HG03108 (cell line): ENCODE results near the gene TMEM225B.
A peak's percentile ranks its signal among the peaks of the same experiment; 100 is the strongest.
"Not testable (repeated sequence)": the region's sequence is repeated elsewhere in the genome, so short reads cannot be mapped to it uniquely, and the experiment has no call there.

ENCODE experiments used
- ATAC-seq: cut with Tn5 transposase; IDR thresholded peaks from one replicate; pipeline ENCODE4 v1.9.1; 2021; ENCODE audit warnings: moderate library complexity; ENCODE audit not compliant: unreplicated experiment

Gene TMEM225B, protein sequence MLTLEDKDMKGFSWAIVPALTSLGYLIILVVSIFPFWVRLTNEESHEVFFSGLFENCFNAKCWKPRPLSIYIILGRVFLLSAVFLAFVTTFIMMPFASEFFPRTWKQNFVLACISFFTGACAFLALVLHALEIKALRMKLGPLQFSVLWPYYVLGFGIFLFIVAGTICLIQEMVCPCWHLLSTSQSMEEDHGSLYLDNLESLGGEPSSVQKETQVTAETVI

DNA sequence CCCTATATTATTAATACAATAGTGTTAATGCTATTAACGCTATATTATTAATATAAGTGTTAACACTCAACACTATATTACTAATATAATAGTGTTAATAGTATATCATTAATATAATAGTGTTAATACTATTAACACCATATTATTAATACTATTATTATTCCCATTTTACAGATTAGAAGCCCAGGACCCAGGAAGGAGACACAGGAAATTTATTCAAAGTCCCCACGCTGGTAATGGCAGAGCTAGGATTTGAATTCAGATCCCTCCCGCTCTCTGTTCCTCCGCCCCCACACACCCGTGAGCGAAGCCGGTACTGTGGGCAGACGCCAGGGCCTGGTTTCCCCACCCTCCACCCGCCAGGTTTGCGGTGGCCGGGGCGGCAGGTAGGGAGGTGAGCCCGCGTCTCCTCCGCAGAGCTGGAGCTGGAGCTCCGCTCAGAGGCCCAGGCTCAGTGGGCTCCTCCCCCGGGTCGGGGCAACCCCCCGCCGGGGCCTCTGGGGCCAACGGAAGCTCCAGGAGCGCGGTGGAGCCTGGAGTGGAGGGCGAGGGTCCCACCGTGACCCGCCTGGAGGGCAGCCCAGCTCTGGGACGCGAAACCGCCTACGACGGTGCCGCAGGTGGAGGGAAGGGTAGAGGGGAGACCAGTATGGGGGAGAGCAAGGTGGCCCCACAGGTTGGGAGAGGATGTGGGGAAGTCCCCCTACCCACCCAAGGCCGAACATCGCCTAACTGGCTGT, at the start of gene TMEM225B:
Gene TMEM225B (plus strand): TSS at position 506 of the 740 bp plus-strand sequence. CDS start 6,122 bp downstream, outside the sequence.
- no peak for ATAC-seq

DNA sequence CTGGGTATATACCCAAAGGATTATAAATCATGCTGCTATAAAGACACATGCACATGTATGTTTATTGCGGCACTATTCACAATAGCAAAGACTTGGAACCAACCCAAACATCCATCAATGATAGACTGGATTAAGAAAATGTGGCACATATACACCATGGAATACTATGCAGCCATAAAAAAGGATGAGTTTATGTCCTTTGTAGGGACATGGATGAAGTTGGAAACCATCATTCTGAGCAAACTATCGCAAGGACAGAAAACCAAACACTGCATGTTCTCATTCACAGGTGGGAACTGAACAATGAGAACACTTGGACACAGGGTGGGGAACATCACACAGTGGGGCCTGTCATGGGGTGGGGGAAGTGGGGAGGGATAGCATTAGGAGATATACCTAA, 48.5 kb upstream of the TMEM225B start:
- ATAC-seq: not testable (repeated sequence)

DNA sequence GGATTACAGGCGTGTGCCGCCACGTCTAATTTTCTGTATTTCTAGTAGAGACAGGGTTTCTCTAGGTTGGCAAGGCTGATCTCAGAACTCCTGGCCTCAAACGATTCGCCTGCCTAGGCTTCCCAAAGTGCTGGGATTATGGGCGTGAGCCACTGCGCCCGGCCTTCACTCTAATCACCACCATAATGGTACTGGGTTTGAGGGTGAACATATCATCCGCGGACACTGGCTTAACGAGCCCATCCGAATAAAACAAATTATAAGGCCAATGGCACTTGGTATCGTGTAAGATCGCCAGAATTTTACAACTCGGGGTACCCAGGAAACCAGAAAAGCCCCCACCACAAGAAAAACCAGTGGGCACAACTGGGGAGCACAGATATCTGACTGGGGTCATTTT, 46.7 kb upstream of the TMEM225B start:
- no peak for ATAC-seq

- peak; percentile 94 for ATAC-seq
Measured at GRCh38 chr7:99551767-99552463, 46.2 kb upstream of the TMEM225B start, which contains the start of gene FAM200A. Gene FAM200A, minus strand, starts transcription at chr7:99552114. Its CDS starts 3,707 bp downstream, at chr7:99548407.

GRCh38 chr7:99553039-99553438, 45.0 kb upstream of the TMEM225B start:
- no peak for ATAC-seq

- no peak for ATAC-seq
Measured at GRCh38 chr7:99554939-99555338, 43.1 kb upstream of the TMEM225B start.

DNA sequence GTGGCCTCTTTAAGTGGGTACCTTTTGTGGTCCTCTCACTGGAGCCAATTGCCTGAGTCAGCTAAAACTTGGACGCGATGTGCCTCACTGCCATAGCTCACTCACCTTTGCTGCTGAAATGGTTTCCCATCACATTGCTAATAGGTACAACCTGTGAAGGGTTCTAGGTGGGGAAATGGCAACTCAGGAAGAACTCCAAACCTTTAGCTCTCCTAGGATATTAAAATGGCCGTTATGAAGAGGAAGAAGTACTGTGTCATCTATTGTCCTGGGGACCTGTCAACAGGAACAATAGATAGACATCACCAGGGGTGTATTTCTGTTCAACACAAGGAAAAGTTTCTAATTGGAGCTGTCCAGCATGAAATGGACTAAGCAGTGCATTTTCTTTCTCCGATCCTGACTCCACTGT, 40.9 kb upstream of the TMEM225B start:
- no peak for ATAC-seq

DNA sequence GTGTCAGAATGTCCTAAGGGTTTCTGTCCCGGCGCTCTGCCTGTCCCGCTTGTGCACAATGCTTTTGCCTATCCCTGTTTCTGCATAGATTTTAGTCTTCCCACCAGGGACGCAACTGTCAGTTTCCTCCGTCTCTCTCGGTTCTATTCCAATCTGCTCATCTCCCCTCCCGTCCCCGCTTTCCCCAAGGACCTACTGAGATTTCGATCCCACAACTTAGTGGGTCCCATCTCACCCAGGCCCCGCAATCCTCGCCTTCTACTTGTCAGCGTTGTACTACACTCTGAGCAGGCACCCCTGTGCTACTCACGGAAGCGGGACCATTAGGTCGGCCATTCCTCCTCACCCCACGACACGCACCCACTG, 40.1 kb upstream of the TMEM225B start:
- no peak for ATAC-seq

- ATAC-seq: peak; percentile 73
Measured at GRCh38 chr7:99558306-99559174, 39.5 kb upstream of the TMEM225B start, which contains the start of gene ZNF655. Gene ZNF655, plus strand, starts transcription at chr7:99558642. Its CDS starts 1,918 bp downstream, at chr7:99560560.

GRCh38 chr7:99559175-99559915, 38.7 kb upstream of the TMEM225B start:
- ATAC-seq: no peak

DNA sequence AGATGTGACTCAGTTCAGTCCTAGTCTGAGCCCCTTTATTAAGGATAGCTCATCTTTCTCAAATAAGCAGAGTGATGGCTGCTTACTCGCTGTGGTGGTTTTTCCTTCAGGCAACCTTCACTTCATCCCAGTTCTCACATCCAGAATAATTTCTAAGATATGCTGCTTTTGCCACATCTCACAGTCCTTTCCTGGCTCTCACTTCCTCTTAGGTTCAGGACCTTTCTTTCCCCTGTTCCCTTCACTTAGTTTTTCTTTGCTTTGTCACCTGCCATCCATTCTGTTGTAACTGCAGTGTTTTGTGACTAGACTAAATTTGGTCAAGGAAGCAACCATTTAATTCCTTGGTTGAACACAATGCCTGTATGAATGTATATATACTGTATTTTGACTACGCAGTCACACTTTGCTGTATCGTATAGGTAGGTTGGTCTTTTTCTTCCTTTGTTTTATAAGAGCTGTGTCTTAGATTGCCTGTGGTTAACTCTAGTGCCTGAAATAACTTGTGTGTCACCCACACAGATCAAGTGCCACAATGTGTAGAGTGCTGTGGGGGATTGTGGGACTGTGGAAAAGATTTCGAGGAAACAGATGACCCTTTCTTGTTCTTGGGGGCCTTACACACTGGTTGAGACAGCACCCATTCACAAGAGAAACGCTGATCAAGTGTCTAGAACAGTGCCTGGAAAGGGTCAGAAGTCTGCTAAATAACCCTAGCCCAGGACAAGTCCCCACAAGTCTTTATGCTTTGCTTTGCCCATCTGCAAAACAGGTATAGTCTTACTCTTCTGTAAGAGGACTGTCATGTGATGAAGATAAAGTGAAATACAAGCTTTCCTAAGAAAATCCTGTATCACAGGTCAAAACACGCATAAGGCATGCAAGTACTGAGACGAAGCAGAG, 37.0 kb upstream of the TMEM225B start:
- no peak for ATAC-seq

DNA sequence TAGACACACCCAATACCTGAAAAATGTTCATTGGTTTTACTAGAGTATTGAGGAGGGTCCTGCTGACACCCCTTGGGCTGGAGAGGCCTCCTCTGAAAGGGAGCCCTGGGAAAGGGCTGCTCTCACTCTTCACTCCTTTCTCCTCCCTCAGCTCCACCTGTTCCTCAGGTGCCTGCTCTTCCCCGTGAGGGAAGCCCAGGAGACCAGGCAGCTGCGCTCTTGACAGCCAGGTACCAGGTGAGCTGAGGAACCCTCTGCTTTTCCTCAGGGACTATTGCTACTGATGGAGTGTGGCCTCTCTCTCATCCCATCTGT, 36.4 kb upstream of the TMEM225B start:
- ATAC-seq: no peak

DNA sequence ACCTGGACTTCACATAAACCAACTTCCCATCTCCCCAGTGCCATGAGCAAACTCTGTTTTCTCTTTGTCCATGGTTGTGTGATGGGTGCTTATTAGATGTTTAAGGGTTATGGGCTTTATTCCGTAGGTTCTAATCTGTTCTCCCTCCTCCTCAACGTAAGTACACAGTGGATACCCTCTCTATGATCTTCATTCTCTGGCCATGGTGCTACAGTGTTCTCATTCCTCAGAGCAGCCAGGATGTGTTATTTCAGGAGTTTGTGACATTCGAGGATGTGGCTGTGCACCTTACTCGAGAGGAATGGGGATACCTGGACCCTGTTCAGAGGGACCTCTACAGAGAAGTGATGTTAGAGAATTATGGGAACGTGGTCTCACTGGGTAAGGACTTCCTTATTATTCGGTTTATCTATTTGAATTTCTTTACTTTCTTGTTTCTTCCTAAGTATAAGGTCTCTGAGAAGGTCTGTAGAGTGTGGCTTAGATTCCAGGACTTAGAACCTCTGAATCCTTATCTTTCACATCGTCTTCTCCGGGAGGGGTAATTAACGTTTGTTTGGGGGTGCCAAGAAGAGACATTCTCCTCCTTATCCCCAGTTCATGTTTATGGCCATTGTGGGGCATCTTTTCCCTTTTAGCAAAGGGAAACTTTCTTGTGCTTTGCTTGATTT, 35.8 kb upstream of the TMEM225B start:
- ATAC-seq: no peak

DNA sequence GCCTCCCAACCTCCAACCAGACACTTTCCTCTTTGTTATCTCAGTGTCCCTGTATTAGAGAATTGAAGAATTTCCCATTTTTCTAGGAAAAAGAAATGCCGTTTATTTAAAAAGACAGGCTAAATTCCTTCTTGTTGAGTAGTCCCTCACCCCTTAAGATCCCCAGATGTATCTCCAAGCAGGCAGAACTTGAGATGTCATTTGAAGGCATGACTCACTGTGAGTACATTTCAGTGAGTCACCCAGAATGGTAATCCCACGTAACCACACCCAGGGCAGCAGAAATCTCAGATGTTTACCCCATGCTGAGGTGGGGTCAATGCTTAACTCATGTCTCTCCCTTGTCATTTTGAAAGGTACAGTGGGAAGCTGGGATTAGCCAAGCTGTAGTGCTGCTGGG, 35.2 kb upstream of the TMEM225B start:
- ATAC-seq: no peak

DNA sequence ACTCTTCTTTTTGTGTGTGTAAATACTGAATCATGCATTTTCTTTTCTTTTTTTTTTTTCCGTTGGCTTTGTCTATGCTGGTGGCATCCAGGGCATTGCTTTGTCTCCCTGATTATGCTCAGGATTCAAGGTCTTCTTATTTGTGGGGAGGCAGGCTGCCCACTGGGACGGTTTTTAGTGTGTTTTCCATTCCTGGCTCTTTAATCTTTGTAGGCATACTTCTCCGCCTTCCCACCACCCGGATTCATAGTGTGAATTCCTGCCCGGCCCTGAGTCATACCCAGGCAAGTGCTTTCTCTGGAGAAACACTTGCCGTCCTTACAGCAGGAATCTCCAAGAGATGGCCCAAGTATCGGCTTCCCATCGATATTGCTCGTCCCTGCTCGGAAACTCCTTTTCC, 34.4 kb upstream of the TMEM225B start:
- ATAC-seq: no peak

DNA sequence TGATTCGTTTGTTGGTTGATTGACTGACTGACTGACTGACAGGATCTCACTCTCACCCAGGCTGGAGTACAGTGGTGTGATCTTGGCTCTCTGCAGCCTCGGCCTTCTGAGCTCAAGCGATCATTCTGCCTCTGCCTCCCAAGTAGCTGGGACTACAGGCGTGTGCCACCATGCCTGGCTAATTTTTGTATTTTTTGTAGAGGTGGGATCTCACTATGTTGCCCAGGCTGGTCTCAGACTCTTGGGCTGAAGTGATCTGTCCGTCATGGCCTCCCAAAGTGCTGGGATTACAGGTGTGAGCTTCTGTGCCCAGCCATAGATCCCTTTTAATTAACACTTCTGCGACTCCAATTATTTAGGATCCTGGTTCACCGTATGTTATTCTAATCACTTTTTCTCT, 29.3 kb upstream of the TMEM225B start:
- ATAC-seq: not testable (repeated sequence)

- ATAC-seq: no peak
Measured at GRCh38 chr7:99571768-99572167, 26.3 kb upstream of the TMEM225B start.

- ATAC-seq: no peak
Measured at GRCh38 chr7:99573257-99573656, 24.8 kb upstream of the TMEM225B start.

- ATAC-seq: no peak
Measured at GRCh38 chr7:99576251-99576650, 21.8 kb upstream of the TMEM225B start.
